GM04503 (cell line): Measurements from ENCODE around the gene LCN2.
"Not testable (repeated sequence)": the region's sequence is repeated elsewhere in the genome, so short reads cannot be mapped to it uniquely, and the experiment has no call there.

ENCODE experiments used
- DNase-seq: peaks from one replicate; pipeline ENCODE4 v3.0.0-alpha.2; 2012; ENCODE audit warnings: low read depth

LCN2 gene

GRCh38 chr9:128128836-128129590 lies 20.2 kb upstream of the LCN2 start:
- no peak for DNase-seq

- not testable (repeated sequence) for DNase-seq
These were observed 19.2 kb upstream of the LCN2 start for GRCh38 chr9:128129976-128130590.

- not testable (repeated sequence) for DNase-seq
These were observed 18.6 kb upstream of the LCN2 start for GRCh38 chr9:128130651-128131050.

DNA sequence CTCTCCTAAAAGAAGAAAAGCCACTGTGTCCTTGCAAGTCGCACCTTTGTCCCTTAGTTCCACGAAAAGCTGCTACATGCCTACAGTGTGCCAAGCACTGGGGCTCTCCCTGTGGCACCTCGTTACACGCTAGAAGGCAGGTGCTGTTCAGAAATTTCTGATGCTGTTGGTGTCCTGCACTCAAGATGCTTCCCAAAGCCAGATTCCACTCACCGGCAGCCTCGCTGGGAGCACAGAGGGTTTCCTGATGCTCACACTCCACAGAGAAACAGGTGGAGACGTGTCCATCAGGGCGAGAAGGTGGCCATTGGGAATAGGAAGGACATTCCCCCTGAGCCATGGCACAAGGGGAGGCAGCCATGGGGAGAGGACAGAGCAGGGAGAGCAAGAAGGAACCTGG lies 17.9 kb upstream of the LCN2 start:
- not testable (repeated sequence) for DNase-seq

GRCh38 chr9:128132139-128132538 lies 17.1 kb upstream of the LCN2 start:
- not testable (repeated sequence) for DNase-seq

DNA sequence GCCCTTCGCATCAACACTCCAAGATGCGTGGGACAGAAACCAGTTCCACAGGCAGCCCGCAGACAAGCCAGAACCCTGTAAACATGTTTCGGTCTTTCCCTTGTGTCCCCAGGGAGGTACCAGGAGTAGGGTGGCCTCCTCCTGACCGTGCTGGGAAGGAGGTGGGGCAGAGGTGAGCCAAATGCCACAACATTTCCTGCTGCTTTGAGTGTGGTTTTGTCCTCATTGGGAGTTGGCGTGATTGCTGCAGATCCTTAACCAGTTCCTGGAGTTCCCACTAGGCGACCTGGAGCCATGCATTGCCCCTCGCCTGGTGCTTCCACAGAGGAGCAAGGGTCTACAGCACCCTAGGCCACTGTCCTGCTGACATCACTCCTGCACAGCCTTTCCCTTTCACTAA lies 13.7 kb upstream of the LCN2 start:
- DNase-seq, result not testable (repeated sequence)

GRCh38 chr9:128136816-128137793 lies 12.1 kb upstream of the LCN2 start:
- peak; percentile 50 for DNase-seq

DNA sequence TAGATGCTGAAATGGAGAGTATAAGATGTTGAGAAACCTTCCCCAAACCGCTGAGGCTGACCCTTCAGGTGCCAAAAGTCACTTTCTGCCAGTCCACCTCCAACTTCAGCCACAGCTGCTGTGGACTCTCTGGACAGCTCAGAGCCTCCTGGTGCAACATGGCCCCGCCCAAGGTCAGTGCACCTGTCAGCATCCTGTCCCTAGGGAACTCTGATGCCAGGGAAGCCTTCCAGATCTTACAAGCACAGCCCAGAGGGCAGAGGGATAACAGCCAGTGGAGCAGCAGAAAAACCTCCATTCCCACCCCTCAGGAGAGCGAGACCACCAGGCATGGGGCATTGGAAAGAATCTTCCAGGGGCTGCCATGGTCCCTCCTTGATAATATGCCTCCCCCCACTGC lies 11.3 kb upstream of the LCN2 start:
- no peak for DNase-seq

GRCh38 chr9:128139621-128140020 lies 9.6 kb upstream of the LCN2 start:
- no peak for DNase-seq

DNA sequence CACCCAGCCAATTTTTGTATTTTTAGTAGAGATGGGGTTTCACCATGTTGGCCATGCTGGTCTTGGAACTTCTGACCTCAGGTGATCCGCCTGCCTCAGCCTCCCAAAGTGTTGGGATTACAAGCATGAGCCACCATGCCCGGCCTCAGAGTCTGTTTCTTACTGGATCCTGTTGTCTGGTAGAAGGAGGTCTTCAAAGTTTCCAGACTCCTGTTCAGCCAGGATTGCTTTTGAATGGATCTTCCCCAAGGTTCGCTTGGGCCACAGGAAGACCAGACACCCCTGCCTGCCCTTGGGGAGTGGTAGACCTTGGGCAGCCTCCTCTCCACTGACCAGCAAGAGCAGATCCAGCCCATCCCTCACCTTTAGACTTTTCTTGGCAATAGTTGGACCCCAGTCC lies 7.6 kb upstream of the LCN2 start:
- no peak for DNase-seq

DNA sequence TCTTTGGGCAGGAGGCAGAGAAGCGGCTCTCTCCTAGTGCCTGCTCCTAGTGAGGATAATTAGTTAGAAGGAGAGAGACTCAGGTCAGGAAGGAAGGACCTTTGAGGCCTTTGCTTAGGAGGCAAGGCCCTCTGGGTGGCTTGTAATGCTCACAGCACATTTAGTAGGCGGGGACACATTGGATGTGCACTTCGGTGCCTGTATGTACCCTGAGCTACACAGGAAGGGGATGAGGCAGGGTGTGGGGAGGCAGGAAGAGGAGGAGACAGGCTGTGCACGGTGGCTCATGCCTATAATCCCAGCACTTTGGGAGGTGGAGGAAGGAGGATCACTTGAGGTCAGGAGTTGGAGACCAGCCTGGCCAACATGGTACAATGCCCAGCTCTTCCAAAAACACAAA lies 7.2 kb upstream of the LCN2 start:
- no peak for DNase-seq

DNA sequence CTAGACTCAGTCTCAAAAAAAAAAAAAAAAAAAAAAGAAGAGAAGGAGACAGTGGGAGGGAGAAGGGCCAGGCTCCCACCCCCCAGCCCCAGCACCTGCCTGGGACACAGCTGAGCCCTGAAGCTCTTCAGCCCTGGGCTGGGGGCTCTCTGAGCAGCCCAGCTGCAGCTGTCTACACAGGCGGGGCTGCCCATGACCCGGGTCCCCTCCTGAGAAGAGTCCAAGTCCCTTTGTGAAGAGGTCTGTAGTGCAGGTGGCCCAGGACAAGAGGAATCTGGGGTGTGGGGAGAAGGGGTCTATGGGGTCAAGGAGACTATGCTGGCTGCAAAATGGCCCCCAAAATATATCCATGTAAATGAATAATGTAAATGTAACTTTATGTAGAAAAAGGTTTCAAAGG lies 6.7 kb upstream of the LCN2 start:
- no peak for DNase-seq

GRCh38 chr9:128143525-128144238 lies 5.6 kb upstream of the LCN2 start:
- no peak for DNase-seq

- no peak for DNase-seq
These were observed 4.7 kb upstream of the LCN2 start for GRCh38 chr9:128144239-128145181.

DNA sequence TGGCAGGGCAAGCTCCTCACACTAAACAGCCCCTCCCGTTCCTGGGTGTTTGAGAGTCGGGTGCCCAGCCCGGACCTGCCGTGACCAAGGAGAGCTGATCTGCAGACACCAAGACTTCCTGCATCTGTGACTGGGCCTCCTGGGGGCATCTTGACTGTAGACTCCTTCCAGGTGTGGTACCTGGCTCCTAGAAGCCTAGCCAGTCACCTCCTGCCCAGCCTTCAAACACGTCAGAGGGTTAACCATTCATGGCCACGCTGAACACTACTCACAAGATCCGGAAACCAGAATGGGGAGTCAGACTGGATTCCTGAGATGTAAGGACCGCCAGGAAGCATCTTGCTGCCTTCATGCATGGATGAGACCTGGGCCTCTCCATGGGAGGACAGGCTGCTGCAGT lies 3.7 kb upstream of the LCN2 start:
- DNase-seq, result no peak

GRCh38 chr9:128145951-128146351 lies 3.3 kb upstream of the LCN2 start:
- DNase-seq, result no peak

DNA sequence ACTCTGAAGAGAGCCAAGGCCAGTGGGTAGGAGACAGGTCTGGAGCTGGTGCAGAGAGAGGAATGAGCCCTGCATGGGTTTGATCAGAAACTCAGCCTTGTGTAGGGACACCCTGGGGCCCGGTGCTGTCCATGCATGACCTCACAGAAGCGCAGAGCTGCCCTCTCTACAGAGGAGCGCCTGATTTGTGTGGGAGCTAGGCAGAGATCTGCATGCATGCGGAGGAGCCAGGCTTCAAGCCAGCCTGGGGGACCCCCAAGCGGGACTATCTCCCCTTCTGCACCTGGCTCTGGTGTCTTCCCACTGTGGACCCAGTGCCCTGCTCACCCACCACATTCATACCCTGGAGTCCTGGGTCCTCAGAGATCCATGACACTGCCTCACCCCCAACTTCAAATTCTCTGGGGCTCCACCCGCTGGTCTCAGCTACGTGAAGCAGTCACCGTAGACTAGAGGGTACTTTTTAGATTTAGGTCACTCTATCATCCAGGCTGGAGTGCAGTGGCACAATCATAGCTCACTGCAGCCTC lies 2.6 kb upstream of the LCN2 start:
- no peak for DNase-seq

- no peak for DNase-seq
These were observed 698 bp upstream of the LCN2 start for GRCh38 chr9:128148509-128149000.

DNA sequence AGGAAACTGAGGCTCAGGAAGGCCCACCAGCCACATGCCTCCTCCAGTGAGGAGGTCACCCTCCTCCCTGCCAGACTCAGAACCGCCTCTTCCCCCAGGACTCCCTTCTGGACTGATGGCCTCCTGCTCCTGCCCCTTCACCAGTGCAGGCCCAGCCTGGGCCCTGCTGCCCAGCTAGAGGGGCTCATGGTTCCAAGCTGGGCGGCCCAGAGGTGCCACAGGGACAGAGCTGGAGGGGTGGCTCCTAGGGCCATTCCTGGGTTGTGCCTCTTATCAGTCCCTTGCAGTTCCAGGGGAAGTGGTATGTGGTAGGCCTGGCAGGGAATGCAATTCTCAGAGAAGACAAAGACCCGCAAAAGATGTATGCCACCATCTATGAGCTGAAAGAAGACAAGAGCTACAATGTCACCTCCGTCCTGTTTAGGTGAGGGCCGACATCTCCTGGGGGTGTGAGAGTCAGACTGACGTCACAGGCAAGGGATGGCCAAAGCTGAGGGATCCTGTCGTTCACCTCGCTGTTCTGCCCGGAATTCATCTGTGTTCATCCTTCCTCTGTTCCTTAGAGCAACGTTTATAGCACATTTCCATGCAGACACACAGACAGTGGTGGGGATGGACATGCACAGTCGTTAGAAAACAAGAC lies 819 bp downstream of the LCN2 start:
- DNase-seq, result no peak
